Breast epithelium (tissue), 4 donors: Measurements from ENCODE around the gene NPY. TPM values are rescaled to one million over a fixed set of nuclear protein-coding genes. Genes with fewer than 3 reads are reported as not detected.

Source experiments
- DNase-seq, 2 donors: peaks; one replicate each; pipeline ENCODE4 v3.0.0-alpha.2; 2019; ENCODE audit warnings: low spot score in 2 of 2
- H3K27ac ChIP-seq, 2 donors: fragments of 200-600 bp; sonication (generic) in 1 of 2; one replicate each; pipeline ENCODE4 v1.5.1; 2016 to 2019; ENCODE audit warnings: mild to moderate bottlenecking in 1 of 2
- H3K27me3 ChIP-seq, 2 donors: fragments of 200-600 bp; sonication (generic) in 1 of 2; one replicate each; pipeline versions ENCODE4 v1.5.1 to v1.6.0; 2017 to 2019; ENCODE audit warnings: control low read depth in 1 of 2, mild to moderate bottlenecking in 1 of 2
- H3K36me3 ChIP-seq: fragments of 200-600 bp; one replicate; pipeline ENCODE4 v1.5.1; 2019
- H3K4me1 ChIP-seq, 2 donors: fragments of 200-600 bp; sonication (generic); one replicate each; pipeline ENCODE4 v1.5.1; 2016 to 2019; ENCODE audit warnings: control low read depth in 1 of 2
- H3K4me3 ChIP-seq, 3 donors: fragments of 200-600 bp; sonication (generic); 1 replicate in 2 of 3; 2 replicates in 1 of 3; pipeline ENCODE4 v1.5.1; 2016 to 2019; ENCODE audit warnings: mild to moderate bottlenecking in 3 of 3, moderate library complexity in 2 of 3
- H3K9me3 ChIP-seq, 2 donors: fragments of 200-600 bp; sonication (generic) in 1 of 2; one replicate each; pipeline ENCODE4 v1.5.1; 2016 to 2019; ENCODE audit warnings: control low read depth in 1 of 2
- CTCF ChIP-seq, 3 donors: fragments of 450-650 bp; IDR thresholded peaks; one replicate each; pipeline ENCODE4 v1.5.1; 2016 to 2017; ENCODE audit warnings: antibody characterized with exemption in 3 of 3, mild to moderate bottlenecking in 3 of 3, moderate library complexity in 3 of 3
- POLR2A ChIP-seq: fragments of 450-650 bp; IDR thresholded peaks from one replicate; pipeline ENCODE4 v1.6.1; 2016; ENCODE audit warnings: antibody characterized with exemption, mild to moderate bottlenecking, moderate library complexity
- POLR2AphosphoS5 ChIP-seq, 3 donors: sonication (generic); formaldehyde crosslinking; IDR thresholded peaks; one replicate each; pipeline ENCODE4 v1.6.1; 2017; ENCODE audit warnings: antibody characterized with exemption in 3 of 3
- intact Hi-C: fragments of 100-400 bp; cut with DNase I; formaldehyde crosslinking; loops from one replicate; pipeline ENCODE4 v1.15.1; 2023; ENCODE audit warnings: low total_unique reads
- total RNA-seq, 3 donors: library from RNA; depleted of rRNA; stranded (reverse); fragments of >200 nt; gene quantifications; one replicate each; pipeline ENCODE4 v1.1.0, GENCODE V29; 2016

Gene NPY
- total RNA-seq, 3 donors from 2014 or later: not detected

GRCh38 chr7:24323961-24324480, 40.0 kb downstream of the NPY start:
- H3K4me3 ChIP-seq: no peak overlapping the region
- no peak for DNase-seq
- no peaks in the 10 kb centered on the region for H3K9me3 ChIP-seq
- no peaks in the 10 kb centered on the region for H3K27me3 ChIP-seq
- intact Hi-C loops: no loop called here
- no peaks in the 10 kb centered on the region for H3K36me3 ChIP-seq
- no peak overlapping the region for H3K27ac ChIP-seq
- H3K4me1 ChIP-seq: no peaks in the 10 kb centered on the region
- TF ChIP-seq POLR2A: no peak
- TF ChIP-seq POLR2AphosphoS5 (IDR thresholded peaks at IDR 0.05): no peak
- no peak for TF ChIP-seq CTCF (IDR thresholded peaks at IDR 0.05)

GRCh38 chr7:24325708-24326107, 41.7 kb downstream of the NPY start:
- Histone ChIP-seq H3K27me3 (no peaks in the 10 kb centered on the region), H3K27ac (no peak overlapping the region), H3K4me1 (no peaks in the 10 kb centered on the region), H3K9me3 (no peaks in the 10 kb centered on the region), H3K36me3 (no peaks in the 10 kb centered on the region), H3K4me3 (no peak overlapping the region)
- intact Hi-C loops: no loop called here
- TF ChIP-seq POLR2AphosphoS5 (IDR thresholded peaks at IDR 0.05): no peak
- DNase-seq: no peak

GRCh38 chr7:24328050-24328449, 44.1 kb downstream of the NPY start:
- Histone ChIP-seq H3K27ac (no peak overlapping the region), H3K4me1 (no peaks in the 10 kb centered on the region)

GRCh38 chr7:24328894-24329293, 44.9 kb downstream of the NPY start:
- Histone ChIP-seq H3K4me1 (no peaks in the 10 kb centered on the region), H3K9me3 (no peaks in the 10 kb centered on the region), H3K36me3 (no peaks in the 10 kb centered on the region), H3K4me3 (no peak overlapping the region), H3K27ac (no peak overlapping the region), H3K27me3 (no peaks in the 10 kb centered on the region)
- intact Hi-C loops: no loop called here
- TF ChIP-seq POLR2AphosphoS5 (IDR thresholded peaks at IDR 0.05): no peak
- DNase-seq: no peak

More at GRCh38 chr7:24328050-24328449, 44.1 kb downstream of the NPY start:
- H3K27me3 ChIP-seq: no peaks in the 10 kb centered on the region
- DNase-seq: no peak
- no peaks in the 10 kb centered on the region for H3K9me3 ChIP-seq
- H3K36me3 ChIP-seq: no peaks in the 10 kb centered on the region
- intact Hi-C loops: no loop called here
- TF ChIP-seq POLR2A (no peak), CTCF (IDR thresholded peaks at IDR 0.05) (no peak), POLR2AphosphoS5 (IDR thresholded peaks at IDR 0.05) (no peak)
- H3K4me3 ChIP-seq: no peak overlapping the region

GRCh38 chr7:24334012-24334411, 50.0 kb downstream of the NPY start:
- Histone ChIP-seq H3K27ac (no peak overlapping the region), H3K9me3 (no peaks in the 10 kb centered on the region), H3K27me3 (no peaks in the 10 kb centered on the region), H3K4me1 (no peaks in the 10 kb centered on the region), H3K36me3 (no peaks in the 10 kb centered on the region), H3K4me3 (no peak overlapping the region)
- no peak for DNase-seq
- TF ChIP-seq POLR2A: no peak
- TF ChIP-seq CTCF (IDR thresholded peaks at IDR 0.05): no peak
- TF ChIP-seq POLR2AphosphoS5 (IDR thresholded peaks at IDR 0.05): no peak
- intact Hi-C loops: no loop called here

- Histone ChIP-seq H3K4me3 (no peak overlapping the region), H3K9me3 (no peaks in the 10 kb centered on the region), H3K27ac (no peak overlapping the region), H3K4me1 (no peaks in the 10 kb centered on the region), H3K27me3 (no peaks in the 10 kb centered on the region), H3K36me3 (no peaks in the 10 kb centered on the region)
- TF ChIP-seq POLR2A: no peak
- TF ChIP-seq CTCF (IDR thresholded peaks at IDR 0.05): no peak
- TF ChIP-seq POLR2AphosphoS5 (IDR thresholded peaks at IDR 0.05): no peak
- DNase-seq: no peak
- intact Hi-C loops: no loop called here
Observed at GRCh38 chr7:24334627-24335026, 50.6 kb downstream of the NPY start.
